ENCODE data around the gene PROM2. TPM values are rescaled to one million over a fixed set of nuclear protein-coding genes. Genes with fewer than 3 reads are reported as not detected.

Gene PROM2
- total and polyA plus RNA-seq, 2 donors (not counting 3 experiments of a cell fraction or from before 2014, with no cell fraction given), result 0.39 to 0.60 TPM

DNA sequence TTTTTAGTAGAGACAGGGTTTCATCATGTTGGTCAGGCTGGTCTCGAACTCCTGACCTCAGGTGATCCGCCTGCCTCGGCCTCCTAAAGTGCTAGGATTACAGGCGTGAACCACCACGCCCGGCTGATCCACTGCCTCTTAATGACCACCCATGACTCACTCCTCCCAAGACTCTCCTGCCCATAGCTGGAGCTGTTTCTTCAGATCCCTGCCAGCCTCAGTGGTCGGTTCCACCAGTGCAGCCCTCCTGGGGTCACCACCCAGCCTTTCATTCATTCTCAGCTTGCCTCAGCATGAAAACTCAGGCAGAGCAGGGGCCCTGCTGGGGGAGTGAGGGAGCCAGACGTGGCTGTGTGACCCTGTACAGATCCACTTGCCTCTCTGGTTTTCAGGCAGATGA lies 35.4 kb downstream of the PROM2 start:
- Histone ChIP-seq H3K27ac (ENCODE audit: insufficient read depth, low read depth, low read length) (no peak overlapping the region), H3K4me3 (replicated peaks in 1 of 3; ENCODE audit: insufficient read depth in 1 of 3, low read depth in 1 of 3, low read length in 3 of 3) (no peak overlapping the region), H3K27me3 (ENCODE audit: control insufficient read depth in 2 of 2, insufficient read depth in 2 of 2, low read length in 2 of 2) (no peaks in the 10 kb centered on the region), H3K36me3 (ENCODE audit: control insufficient read depth in 2 of 2, extremely low read depth in 1 of 2, insufficient read depth in 2 of 2, low read length in 2 of 2) (no peaks in the 10 kb centered on the region), H3K4me1 (ENCODE audit: control insufficient read depth, extremely low read depth, insufficient read depth, low read length) (no peaks in the 10 kb centered on the region), H3K9ac (replicated peaks; ENCODE audit: extremely low read depth, insufficient read depth, low read length) (no peak overlapping the region), H3K9me3 (replicated peaks; ENCODE audit: control insufficient read depth, insufficient read depth, low read length) (no peaks in the 10 kb centered on the region), H3K79me2 (ENCODE audit: control insufficient read depth, insufficient read depth, low read length) (no peaks in the 10 kb centered on the region), H4K20me1 (replicated peaks; ENCODE audit: control insufficient read depth, extremely low read depth, insufficient read depth, low read length) (no peaks in the 10 kb centered on the region), H3K9me1 (replicated peaks; ENCODE audit: control insufficient read depth, extremely low read depth, insufficient read depth, low read length) (no peaks in the 10 kb centered on the region), H2AFZ (ENCODE audit: low read depth, low read length) (no peak overlapping the region), H3K4me2 (ENCODE audit: insufficient read depth, low read length) (no peak overlapping the region)
- DNase-seq (ENCODE audit: low read depth, low spot score) (no peak), FAIRE-seq (no peak)
- TF ChIP-seq POLR2A (IDR thresholded peaks at IDR 0.05; ENCODE audit: low read depth, low read length) (no peak), JUN (IDR thresholded peaks at IDR 0.05; ENCODE audit: borderline replicate concordance, insufficient read depth, insufficient read length, low read depth) (no peak), POLR2AphosphoS5 (IDR thresholded peaks at IDR 0.05; ENCODE audit: insufficient read depth, low read depth, low read length) (no peak), EZH2 (IDR thresholded peaks at IDR 0.05; ENCODE audit: borderline replicate concordance, low read depth, low read length, severe bottlenecking) (no peak)
- TF ChIP-seq, protein P1, sequence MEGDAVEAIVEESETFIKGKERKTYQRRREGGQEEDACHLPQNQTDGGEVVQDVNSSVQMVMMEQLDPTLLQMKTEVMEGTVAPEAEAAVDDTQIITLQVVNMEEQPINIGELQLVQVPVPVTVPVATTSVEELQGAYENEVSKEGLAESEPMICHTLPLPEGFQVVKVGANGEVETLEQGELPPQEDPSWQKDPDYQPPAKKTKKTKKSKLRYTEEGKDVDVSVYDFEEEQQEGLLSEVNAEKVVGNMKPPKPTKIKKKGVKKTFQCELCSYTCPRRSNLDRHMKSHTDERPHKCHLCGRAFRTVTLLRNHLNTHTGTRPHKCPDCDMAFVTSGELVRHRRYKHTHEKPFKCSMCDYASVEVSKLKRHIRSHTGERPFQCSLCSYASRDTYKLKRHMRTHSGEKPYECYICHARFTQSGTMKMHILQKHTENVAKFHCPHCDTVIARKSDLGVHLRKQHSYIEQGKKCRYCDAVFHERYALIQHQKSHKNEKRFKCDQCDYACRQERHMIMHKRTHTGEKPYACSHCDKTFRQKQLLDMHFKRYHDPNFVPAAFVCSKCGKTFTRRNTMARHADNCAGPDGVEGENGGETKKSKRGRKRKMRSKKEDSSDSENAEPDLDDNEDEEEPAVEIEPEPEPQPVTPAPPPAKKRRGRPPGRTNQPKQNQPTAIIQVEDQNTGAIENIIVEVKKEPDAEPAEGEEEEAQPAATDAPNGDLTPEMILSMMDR (IDR thresholded peaks at IDR 0.05; ENCODE audit: extremely low read depth in 1 of 2, insufficient read depth in 1 of 2, low read depth in 1 of 2, low read length in 2 of 2), result no peak
- CTCF ChIA-PET, result no interaction called here
- dilution Hi-C loops (cut with MboI; ENCODE audit: extremely low pct_ligation_motif_present, low sequenced_read_pairs) (no loop called here), intact Hi-C loops (cut with micrococcal nuclease) (no loop called here)
- no TSS peak for BruUV-seq (replicated peaks)
- POLR2A ChIA-PET, result no interaction called here

- no TSS peak for BruUV-seq (replicated peaks)
- intact Hi-C loops (cut with micrococcal nuclease), result no loop called here
- Histone ChIP-seq H3K4me2 (ENCODE audit: insufficient read depth, low read length) (no peak overlapping the region), H3K9me1 (replicated peaks; ENCODE audit: control insufficient read depth, extremely low read depth, insufficient read depth, low read length) (no peaks in the 10 kb centered on the region), H3K4me3 (replicated peaks in 1 of 3; ENCODE audit: insufficient read depth in 1 of 3, low read depth in 1 of 3, low read length in 3 of 3) (no peak overlapping the region), H2AFZ (ENCODE audit: low read depth, low read length) (no peak overlapping the region), H3K79me2 (ENCODE audit: control insufficient read depth, insufficient read depth, low read length) (no peaks in the 10 kb centered on the region), H3K9me3 (replicated peaks; ENCODE audit: control insufficient read depth, insufficient read depth, low read length) (no peaks in the 10 kb centered on the region), H3K27me3 (ENCODE audit: control insufficient read depth in 2 of 2, insufficient read depth in 2 of 2, low read length in 2 of 2) (no peaks in the 10 kb centered on the region), H3K9ac (replicated peaks; ENCODE audit: extremely low read depth, insufficient read depth, low read length) (no peak overlapping the region), H3K27ac (ENCODE audit: insufficient read depth, low read depth, low read length) (no peak overlapping the region), H3K36me3 (ENCODE audit: control insufficient read depth in 2 of 2, extremely low read depth in 1 of 2, insufficient read depth in 2 of 2, low read length in 2 of 2) (no peaks in the 10 kb centered on the region), H3K4me1 (ENCODE audit: control insufficient read depth, extremely low read depth, insufficient read depth, low read length) (no peaks in the 10 kb centered on the region), H4K20me1 (replicated peaks; ENCODE audit: control insufficient read depth, extremely low read depth, insufficient read depth, low read length) (no peaks in the 10 kb centered on the region)
- TF ChIP-seq GATA2 (IDR thresholded peaks at IDR 0.05; ENCODE audit: insufficient read depth, insufficient read length, low read depth, low read length) (no peak), MYC (IDR thresholded peaks at IDR 0.05; ENCODE audit: low read depth, low read length) (no peak), EZH2 (IDR thresholded peaks at IDR 0.05; ENCODE audit: borderline replicate concordance, low read depth, low read length, severe bottlenecking) (no peak), POLR2A (IDR thresholded peaks at IDR 0.05; ENCODE audit: low read depth, low read length) (no peak), FOS (IDR thresholded peaks at IDR 0.05; ENCODE audit: borderline replicate concordance, insufficient read depth, low read length) (no peak), POLR2AphosphoS5 (IDR thresholded peaks at IDR 0.05; ENCODE audit: insufficient read depth, low read depth, low read length) (no peak), JUN (IDR thresholded peaks at IDR 0.05; ENCODE audit: borderline replicate concordance, insufficient read depth, insufficient read length, low read depth) (no peak)
- TF ChIP-seq, protein P2, sequence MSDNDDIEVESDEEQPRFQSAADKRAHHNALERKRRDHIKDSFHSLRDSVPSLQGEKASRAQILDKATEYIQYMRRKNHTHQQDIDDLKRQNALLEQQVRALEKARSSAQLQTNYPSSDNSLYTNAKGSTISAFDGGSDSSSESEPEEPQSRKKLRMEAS (IDR thresholded peaks at IDR 0.05; ENCODE audit: insufficient read depth, insufficient read length), result no peak
- TF ChIP-seq, protein P1 (IDR thresholded peaks at IDR 0.05; ENCODE audit: extremely low read depth in 1 of 2, insufficient read depth in 1 of 2, low read depth in 1 of 2, low read length in 2 of 2), result no peak
- no peak for DNase-seq (ENCODE audit: low read depth, low spot score)
- CTCF ChIA-PET, result no interaction called here
- POLR2A ChIA-PET, result no interaction called here
- dilution Hi-C loops (cut with MboI; ENCODE audit: extremely low pct_ligation_motif_present, low sequenced_read_pairs), result no loop called here
- no peak for FAIRE-seq
Observed at GRCh38 chr2:95310216-95310615, 36.0 kb downstream of the PROM2 start.
